Stimulated activated CD8-positive, alpha-beta memory T cell treated with anti-CD3 and anti-CD28 coated beads, Interleukin-2, amount 100 ng/mL, for 1 hour (primary cell): ENCODE data around the gene SYNE1.
"Not testable (repeated sequence)": the region's sequence is repeated elsewhere in the genome, so short reads cannot be mapped to it uniquely, and the experiment has no call there.

Source experiments
- DNase-seq, 2 donors: peaks; one replicate each; pipeline ENCODE4 v3.0.0-alpha.2; 2020; ENCODE audit warnings: low read depth in 2 of 2

Gene SYNE1

GRCh38 chr6:152098683-152099082, 538.5 kb downstream of the SYNE1 start:
- DNase-seq = no peak

- no peak for DNase-seq
These were observed 540.2 kb downstream of the SYNE1 start for GRCh38 chr6:152096863-152097496.

GRCh38 chr6:152094992-152095592, 542.1 kb downstream of the SYNE1 start:
- no peak for DNase-seq

- DNase-seq = no peak
These were observed 542.9 kb downstream of the SYNE1 start for GRCh38 chr6:152094276-152094675.

GRCh38 chr6:152093711-152094110, 543.5 kb downstream of the SYNE1 start:
- no peak for DNase-seq

GRCh38 chr6:152091851-152092341, 545.3 kb downstream of the SYNE1 start:
- no peak for DNase-seq

- no peak for DNase-seq
These were observed 546.0 kb downstream of the SYNE1 start for GRCh38 chr6:152091201-152091600.

- DNase-seq = no peak
These were observed 547.2 kb downstream of the SYNE1 start for GRCh38 chr6:152089992-152090391.

GRCh38 chr6:152087701-152088100, 549.5 kb downstream of the SYNE1 start:
- DNase-seq = no peak

GRCh38 chr6:152087096-152087495, 550.1 kb downstream of the SYNE1 start:
- no peak for DNase-seq

- DNase-seq = no peak
These were observed 550.8 kb downstream of the SYNE1 start for GRCh38 chr6:152086223-152086873.

GRCh38 chr6:152085451-152085921, 551.7 kb downstream of the SYNE1 start:
- DNase-seq = no peak

- DNase-seq = no peak
These were observed 558.4 kb downstream of the SYNE1 start for GRCh38 chr6:152078804-152079203.

GRCh38 chr6:152078001-152078400, 559.2 kb downstream of the SYNE1 start:
- DNase-seq = no peak

- DNase-seq = not testable (repeated sequence)
These were observed 560.9 kb downstream of the SYNE1 start for GRCh38 chr6:152076242-152076641.

GRCh38 chr6:152071843-152072242, 565.3 kb downstream of the SYNE1 start:
- no peak for DNase-seq
